Esophagus squamous epithelium (tissue), 5 donors: ENCODE data around the gene TRIM47. TPM values are rescaled to one million over a fixed set of nuclear protein-coding genes. Genes with fewer than 3 reads are reported as not detected.

Experiments
- DNase-seq: peaks from one replicate; lab custom pipeline; 2025; lab: John Stamatoyannopoulos, UW
- H3K27ac ChIP-seq, 4 donors: fragments of 200-600 bp; sonication (generic); one replicate each; pipeline ENCODE4 v1.5.1; 2016 to 2019; ENCODE audit warnings: mild to moderate bottlenecking in 1 of 4
- H3K27me3 ChIP-seq, 4 donors: fragments of 200-600 bp; sonication (generic); 1 replicate in 3 of 4; 2 replicates in 1 of 4; pipeline versions ENCODE4 v1.5.1 to v1.6.0; 2017 to 2021; ENCODE audit warnings: antibody characterized with exemption in 1 of 4
- H3K36me3 ChIP-seq, 3 donors: fragments of 200-600 bp; sonication (generic); one replicate each; pipeline ENCODE4 v1.5.1; 2016 to 2019
- H3K4me1 ChIP-seq, 3 donors: fragments of 200-600 bp; sonication (generic); one replicate each; pipeline ENCODE4 v1.5.1; 2017 to 2019
- H3K4me3 ChIP-seq, 4 donors: fragments of 200-600 bp; sonication (generic); 1 replicate in 3 of 4; 2 replicates in 1 of 4; pipeline ENCODE4 v1.5.1; 2016 to 2019; ENCODE audit warnings: mild to moderate bottlenecking in 2 of 4, moderate library complexity in 1 of 4
- H3K9me3 ChIP-seq, 3 donors: fragments of 200-600 bp; sonication (generic); one replicate each; pipeline ENCODE4 v1.5.1; 2016 to 2019
- CTCF ChIP-seq, 6 experiments: fragments of 450-650 bp in 4 of 6; fragments of 200-600 bp in 2 of 6; sonication (generic) in 2 of 6; IDR thresholded peaks; one replicate each; pipeline ENCODE4 v1.5.1; 2016 to 2019; ENCODE audit warnings: antibody characterized with exemption in 6 of 6, mild to moderate bottlenecking in 4 of 6, moderate library complexity in 4 of 6
- POLR2A ChIP-seq, 4 donors: fragments of 450-650 bp; IDR thresholded peaks; one replicate each; pipeline ENCODE4 v1.6.1; 2017; ENCODE audit warnings: antibody characterized with exemption in 4 of 4, mild to moderate bottlenecking in 4 of 4, moderate library complexity in 3 of 4
- WGBS, 2 donors: methylation state at CpG; one replicate each; pipeline ENCODE4 v1.1.5; 2018; 5-methylcytosine and 5-hydroxymethylcytosine counted together
- intact Hi-C: fragments of 100-400 bp; cut with DNase I; formaldehyde crosslinking; loops from one replicate; pipeline ENCODE4 v1.15.0; 2022
- total RNA-seq, 4 donors: library from RNA; depleted of rRNA; stranded (reverse); fragments of >200 nt; gene quantifications; one replicate each; pipeline ENCODE4 v1.1.0, GENCODE V29; 2016
- donor health status: DM: yes; HTN: yes; CAD: no.

Gene TRIM47
- total RNA-seq, 4 donors from 2014 or later: 19.5 to 33.4 (median 25.5) TPM

- Histone ChIP-seq H3K27me3 (no peaks in the 10 kb centered on the region), H3K9me3 (no peaks in the 10 kb centered on the region), H3K4me1 (peaks cover 17 to 70% (median 31%) of the 10 kb centered on the region in 3 donors), H3K27ac (peak overlapping the region; percentile 97 to 100 (median 98)), H3K36me3 (peaks cover 0 to 19% (median 4%) of the 10 kb centered on the region in 3 donors), H3K4me3 (peak overlapping the region; percentile 78 to 98 (median 92))
- intact Hi-C loops: no loop called here
- DNase-seq: no peak
- WGBS, 2 donors: 3 to 8% methylated on average over 6 to 13 of the region's 24 CpGs
- no peak for TF ChIP-seq CTCF (IDR thresholded peaks at IDR 0.05)
- TF ChIP-seq POLR2A (IDR thresholded peaks at IDR 0.05): no peak
Measured at GRCh38 chr17:75856062-75856756, 22.2 kb downstream of the TRIM47 start.

DNA sequence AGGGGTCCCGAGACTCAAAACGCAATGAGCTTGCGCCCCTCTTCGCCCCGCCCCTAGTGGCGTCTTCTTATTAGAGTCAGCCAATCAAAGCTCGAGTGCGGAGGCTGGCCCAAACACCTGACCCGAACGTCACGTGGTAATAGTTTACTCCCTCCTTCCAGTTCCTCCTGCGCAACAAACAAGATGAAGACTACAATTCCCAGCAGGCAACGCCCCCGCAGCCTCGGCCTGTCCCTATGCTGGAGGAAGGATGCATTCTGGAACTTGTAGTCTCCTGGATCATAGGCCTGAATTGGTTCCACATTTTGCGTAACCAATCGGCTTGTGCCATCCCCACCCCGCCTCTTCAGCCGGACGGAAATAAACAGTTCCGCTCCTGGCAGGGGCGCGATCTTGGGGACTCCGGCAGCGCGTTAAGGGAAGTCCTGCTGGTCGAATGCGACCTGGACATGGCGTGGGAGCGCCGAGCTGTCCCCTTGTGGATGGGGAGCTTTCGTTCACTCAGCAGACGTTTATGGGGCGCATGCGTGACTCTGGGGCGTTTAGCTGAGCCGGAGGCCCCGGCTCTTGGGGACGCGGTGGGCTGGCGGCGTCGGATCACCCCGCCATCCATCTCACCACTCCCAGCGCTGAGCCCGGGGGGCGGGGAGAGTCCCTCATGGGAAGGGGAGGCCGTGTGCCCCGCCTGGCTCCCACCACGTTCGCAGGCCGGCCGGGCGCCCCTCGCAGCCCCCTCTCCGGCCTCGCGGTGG is 22.9 kb downstream of the TRIM47 start, which contains the start of gene WBP2:
Gene WBP2 (minus strand): TSS at position 26 of the 752 bp plus-strand sequence. CDS start 38 bp downstream, outside the sequence.
- intact Hi-C loops: no loop called here
- Histone ChIP-seq H3K9me3 (no peaks in the 10 kb centered on the region), H3K27ac (peak within 1 kb of the TSS; percentile 97 to 100 (median 98)), H3K4me3 (peak within 1 kb of the TSS; percentile 78 to 98 (median 92)), H3K4me1 (peaks cover 17 to 74% (median 30%) of the 10 kb centered on the region in 3 donors), H3K36me3 (peaks cover 6 to 26% (median 12%) of the 10 kb centered on the region in 3 donors), H3K27me3 (no peaks in the 10 kb centered on the region)
- WGBS, 2 donors: 0 to 1% methylated on average over 3 to 24 of the region's 58 CpGs
- TF ChIP-seq POLR2A (IDR thresholded peaks at IDR 0.05) (peak in 3 of 4 donors; percentile 96 to 99 (median 97)), CTCF (IDR thresholded peaks at IDR 0.05) (peak in 5 of 6 experiments; percentile 32 to 59 (median 51))
- DNase-seq: peak; percentile 97

DNA sequence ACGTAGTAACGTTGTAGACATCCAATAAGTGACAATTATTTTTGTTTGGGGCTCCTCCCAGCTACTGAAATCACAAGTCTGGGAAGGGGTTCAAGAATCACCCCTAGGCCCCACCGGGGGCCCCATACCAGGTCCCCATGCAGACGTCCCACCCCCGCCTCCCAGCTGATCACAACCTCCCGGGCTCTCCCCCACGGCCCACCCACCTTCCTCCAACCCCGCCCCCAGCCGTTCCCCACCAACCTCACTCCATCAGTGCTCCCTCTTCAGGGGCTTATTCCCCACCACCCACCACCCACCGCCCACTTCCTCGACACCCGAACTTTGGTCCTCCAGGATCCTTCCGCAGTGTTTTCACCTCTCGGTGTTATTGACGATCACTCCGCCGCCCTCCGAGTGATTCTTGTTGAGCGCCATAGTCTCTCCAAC is 23.5 kb downstream of the TRIM47 start:
- 0 to 1% methylated on average over 5 to 17 of the region's 19 CpGs for WGBS, 2 donors
- peaks cover 8 to 32% (median 16%) of the 10 kb centered on the region in 3 donors for H3K36me3 ChIP-seq
- TF ChIP-seq POLR2A (IDR thresholded peaks at IDR 0.05): no peak
- no peak for TF ChIP-seq CTCF (IDR thresholded peaks at IDR 0.05)
- no peaks in the 10 kb centered on the region for H3K27me3 ChIP-seq
- H3K4me1 ChIP-seq: peaks cover 17 to 80% (median 32%) of the 10 kb centered on the region in 3 donors
- DNase-seq: no peak
- H3K27ac ChIP-seq: peak overlapping the region; percentile 97 to 100 (median 98)
- H3K9me3 ChIP-seq: no peaks in the 10 kb centered on the region
- intact Hi-C loops: no loop called here
- H3K4me3 ChIP-seq: peak overlapping the region; percentile 49 to 98 (median 82)

DNA sequence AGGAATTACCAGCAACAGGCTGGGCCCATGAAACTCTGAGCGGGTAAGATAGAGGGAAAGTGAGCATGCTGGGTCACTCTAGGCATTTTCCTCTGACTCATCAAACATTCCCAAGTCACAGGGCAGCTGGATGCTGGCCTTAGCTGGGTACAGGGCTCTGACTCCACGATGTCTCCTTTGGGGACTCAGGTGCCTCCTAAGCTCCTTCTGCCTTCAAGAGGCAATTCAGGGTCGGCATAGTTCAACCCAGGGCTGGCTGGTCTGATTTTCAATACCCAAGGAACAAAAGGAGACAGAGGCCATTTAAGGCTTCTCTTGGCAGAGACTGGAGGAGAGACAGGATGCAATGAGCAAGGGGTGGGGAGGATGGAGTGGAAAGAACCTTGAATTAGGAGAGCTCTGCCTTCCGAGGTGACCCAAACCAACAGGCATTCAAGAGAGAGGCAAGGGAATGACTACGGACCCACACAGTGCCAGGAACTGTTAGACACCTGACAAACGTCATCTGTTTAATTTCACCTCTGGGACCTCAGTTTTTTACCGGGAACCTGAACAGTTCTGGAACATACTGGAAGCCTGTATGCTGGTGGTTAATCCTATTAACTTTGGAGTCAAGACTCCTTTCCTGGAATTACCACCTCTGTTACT is 24.2 kb downstream of the TRIM47 start:
- no peak for DNase-seq
- intact Hi-C loops: no loop called here
- no peaks in the 10 kb centered on the region for H3K9me3 ChIP-seq
- no peaks in the 10 kb centered on the region for H3K27me3 ChIP-seq
- H3K27ac ChIP-seq: peak overlapping the region; percentile 97 to 100 (median 98)
- 13 to 21% methylated on average over 6 to 7 of the region's 7 CpGs for WGBS, 2 donors
- TF ChIP-seq POLR2A (IDR thresholded peaks at IDR 0.05): peak in 2 of 4 donors; percentile 17 to 30
- TF ChIP-seq CTCF (IDR thresholded peaks at IDR 0.05): no peak
- H3K4me1 ChIP-seq: peaks cover 17 to 84% (median 38%) of the 10 kb centered on the region in 3 donors
- H3K36me3 ChIP-seq: peaks cover 14 to 39% (median 22%) of the 10 kb centered on the region in 3 donors
- peak overlapping the region; percentile 49 to 98 (median 82) for H3K4me3 ChIP-seq
